ENCODE data around the gene ACBD6. TPM values are rescaled to one million over a fixed set of nuclear protein-coding genes. Genes with fewer than 3 reads are reported as not detected.

ACBD6 gene
- total RNA-seq, 3 donors from 2014 or later (not counting 1 experiment from before 2014, with no cell fraction given) = 29.8 to 47.3 (median 41.9) TPM

DNA sequence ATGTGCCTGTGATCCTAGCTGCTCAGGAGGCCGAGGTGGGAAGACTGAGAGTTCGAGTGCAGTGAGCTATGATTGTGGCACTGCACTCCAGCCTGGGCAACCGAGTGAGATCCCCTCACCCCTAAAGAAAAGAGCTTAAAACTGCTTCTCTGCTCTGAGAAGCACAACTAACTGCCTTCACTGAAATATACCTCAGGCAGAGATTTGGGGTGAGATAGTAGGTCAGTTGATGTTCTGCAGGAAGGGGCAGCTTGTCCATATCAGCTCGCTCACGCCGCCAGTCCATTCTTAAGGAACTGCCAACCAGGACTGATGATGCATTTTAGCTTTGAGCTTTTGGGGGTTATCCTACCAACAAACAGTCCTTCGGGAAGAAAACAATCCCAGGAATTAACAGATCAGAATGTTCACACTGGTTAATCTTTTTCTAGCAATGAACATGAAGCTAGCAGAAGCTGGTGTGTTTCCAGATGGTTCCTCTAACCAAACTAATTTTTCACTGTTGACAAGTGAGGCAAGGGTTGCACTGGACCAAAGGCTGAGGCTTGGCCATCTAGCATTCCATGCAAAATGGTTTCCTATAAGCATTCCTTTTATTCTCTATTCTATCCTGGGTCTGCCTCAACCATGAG, 240.7 kb downstream of the ACBD6 start:
- Histone ChIP-seq H3K4me1 (ENCODE audit: control insufficient read depth, insufficient read depth, low read length) (no peaks in the 10 kb centered on the region), H3K36me3 (ENCODE audit: control insufficient read depth, insufficient read depth, low read length) (no peaks in the 10 kb centered on the region), H3K27ac (ENCODE audit: low read length) (no peak overlapping the region), H3K4me3 (ENCODE audit: low read length) (no peak overlapping the region), H3K9me3 (ENCODE audit: control insufficient read depth, insufficient read depth, low read length) (no peaks in the 10 kb centered on the region), H3K27me3 (ENCODE audit: control insufficient read depth, insufficient read depth, low read length) (no peaks in the 10 kb centered on the region)
- H3K27me3 Mint-ChIP-seq (ENCODE audit: low read depth in 2 of 2) = peaks cover 11 to 17% of the 10 kb centered on the region in 2 donors
- H3K36me3 Mint-ChIP-seq = no peaks in the 10 kb centered on the region
- TF ChIP-seq, protein P1, sequence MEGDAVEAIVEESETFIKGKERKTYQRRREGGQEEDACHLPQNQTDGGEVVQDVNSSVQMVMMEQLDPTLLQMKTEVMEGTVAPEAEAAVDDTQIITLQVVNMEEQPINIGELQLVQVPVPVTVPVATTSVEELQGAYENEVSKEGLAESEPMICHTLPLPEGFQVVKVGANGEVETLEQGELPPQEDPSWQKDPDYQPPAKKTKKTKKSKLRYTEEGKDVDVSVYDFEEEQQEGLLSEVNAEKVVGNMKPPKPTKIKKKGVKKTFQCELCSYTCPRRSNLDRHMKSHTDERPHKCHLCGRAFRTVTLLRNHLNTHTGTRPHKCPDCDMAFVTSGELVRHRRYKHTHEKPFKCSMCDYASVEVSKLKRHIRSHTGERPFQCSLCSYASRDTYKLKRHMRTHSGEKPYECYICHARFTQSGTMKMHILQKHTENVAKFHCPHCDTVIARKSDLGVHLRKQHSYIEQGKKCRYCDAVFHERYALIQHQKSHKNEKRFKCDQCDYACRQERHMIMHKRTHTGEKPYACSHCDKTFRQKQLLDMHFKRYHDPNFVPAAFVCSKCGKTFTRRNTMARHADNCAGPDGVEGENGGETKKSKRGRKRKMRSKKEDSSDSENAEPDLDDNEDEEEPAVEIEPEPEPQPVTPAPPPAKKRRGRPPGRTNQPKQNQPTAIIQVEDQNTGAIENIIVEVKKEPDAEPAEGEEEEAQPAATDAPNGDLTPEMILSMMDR (IDR thresholded peaks at IDR 0.05) = no peak
- no peak overlapping the region for H3K4me3 Mint-ChIP-seq
- no peaks in the 10 kb centered on the region for H3K4me1 Mint-ChIP-seq
- no peaks in the 10 kb centered on the region for H3K9me3 Mint-ChIP-seq
- intact Hi-C loops (cut with micrococcal nuclease) = no loop called here
- DNase-seq = no peak
- 90% methylated on average over 6 of the region's 7 CpGs for WGBS (ENCODE audit: insufficient coverage)
- no peak for ATAC-seq
- no peak overlapping the region for H3K27ac Mint-ChIP-seq

DNA sequence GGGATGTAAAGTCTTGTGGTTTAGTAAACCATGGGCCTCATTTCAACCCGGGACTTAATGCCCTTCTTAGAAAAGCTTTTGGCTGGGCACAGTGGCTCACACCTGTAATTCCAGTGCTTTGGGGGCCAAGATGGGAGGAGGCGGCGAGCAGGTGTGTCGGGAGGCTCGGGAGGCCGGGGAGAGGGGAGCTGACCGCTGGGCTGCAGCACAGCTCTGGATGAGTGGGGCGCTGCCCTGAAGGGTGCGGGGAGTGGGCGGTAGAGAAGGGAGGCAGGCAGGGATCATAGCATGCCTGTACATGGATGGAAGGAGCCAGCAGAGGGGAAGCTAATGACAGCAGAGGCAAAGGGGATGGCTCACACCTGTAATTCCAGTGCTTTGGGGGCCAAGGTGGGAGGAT, 241.3 kb downstream of the ACBD6 start:
- intact Hi-C loops (cut with micrococcal nuclease) = no loop called here
- no peak for DNase-seq
- TF ChIP-seq, protein P1 (IDR thresholded peaks at IDR 0.05) = no peak
- Histone ChIP-seq H3K9me3 (ENCODE audit: control insufficient read depth, insufficient read depth, low read length) (no peaks in the 10 kb centered on the region), H3K4me1 (ENCODE audit: control insufficient read depth, insufficient read depth, low read length) (no peaks in the 10 kb centered on the region), H3K4me3 (ENCODE audit: low read length) (no peak overlapping the region), H3K27me3 (ENCODE audit: control insufficient read depth, insufficient read depth, low read length) (peaks cover 2% of the 10 kb centered on the region), H3K27ac (ENCODE audit: low read length) (no peak overlapping the region), H3K36me3 (ENCODE audit: control insufficient read depth, insufficient read depth, low read length) (no peaks in the 10 kb centered on the region)
- Mint-ChIP-seq H3K27me3 (ENCODE audit: low read depth in 2 of 2) (peaks cover 11 to 23% of the 10 kb centered on the region in 2 donors), H3K9me3 (no peaks in the 10 kb centered on the region), H3K27ac (no peak overlapping the region), H3K4me3 (no peak overlapping the region), H3K4me1 (no peaks in the 10 kb centered on the region), H3K36me3 (no peaks in the 10 kb centered on the region)
- 86% methylated on average over 10 of the region's 10 CpGs for WGBS (ENCODE audit: insufficient coverage)
- ATAC-seq = no peak

DNA sequence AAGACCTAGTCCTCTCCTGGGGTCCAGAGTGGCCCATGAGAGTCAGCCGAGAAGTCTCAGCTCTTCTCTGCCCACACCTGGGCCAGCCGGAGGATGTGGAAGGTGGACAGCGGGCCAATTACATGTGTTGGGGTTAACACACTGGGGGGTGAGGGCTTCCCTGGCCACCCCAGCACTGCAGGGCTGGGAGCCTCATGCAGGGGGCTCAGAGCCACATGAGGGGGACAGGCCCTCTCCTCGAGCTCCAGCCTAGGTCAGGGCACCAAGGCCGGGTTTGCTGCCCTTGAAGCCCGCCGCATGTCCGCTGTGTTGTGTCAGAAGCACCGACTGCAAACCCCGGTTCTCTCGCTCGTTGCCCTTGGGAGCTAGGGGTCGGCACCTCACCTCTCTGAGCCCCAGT, 241.8 kb downstream of the ACBD6 start:
- intact Hi-C loops (cut with micrococcal nuclease) = no loop called here
- 89% methylated on average over 13 of the region's 13 CpGs for WGBS (ENCODE audit: insufficient coverage)

More for the DNA sequence above, 241.8 kb downstream of the ACBD6 start:
- ATAC-seq = no peak
- Mint-ChIP-seq H3K9me3 (no peaks in the 10 kb centered on the region), H3K27me3 (ENCODE audit: low read depth in 2 of 2) (peaks cover 11 to 28% of the 10 kb centered on the region in 2 donors), H3K36me3 (no peaks in the 10 kb centered on the region), H3K4me3 (no peak overlapping the region), H3K27ac (no peak overlapping the region), H3K4me1 (no peaks in the 10 kb centered on the region)
- H3K27ac ChIP-seq (ENCODE audit: low read length) = no peak overlapping the region
- H3K9me3 ChIP-seq (ENCODE audit: control insufficient read depth, insufficient read depth, low read length) = no peaks in the 10 kb centered on the region
- no peaks in the 10 kb centered on the region for H3K36me3 ChIP-seq (ENCODE audit: control insufficient read depth, insufficient read depth, low read length)
- peaks cover 2% of the 10 kb centered on the region for H3K27me3 ChIP-seq (ENCODE audit: control insufficient read depth, insufficient read depth, low read length)
- no peak for DNase-seq
- TF ChIP-seq, protein P1 (IDR thresholded peaks at IDR 0.05) = no peak
- no peak overlapping the region for H3K4me3 ChIP-seq (ENCODE audit: low read length)
- H3K4me1 ChIP-seq (ENCODE audit: control insufficient read depth, insufficient read depth, low read length) = no peaks in the 10 kb centered on the region
